Memory B cell (primary cell): Measurements from ENCODE around the gene IL36B.
"Not testable (repeated sequence)": the region's sequence is repeated elsewhere in the genome, so short reads cannot be mapped to it uniquely, and the experiment has no call there.

ENCODE experiments used
- ATAC-seq: fragments of 150-1000 bp; cut with Tn5 transposase; 2 replicates; pipeline ENCODE4 v1.10.0; 2021; ENCODE audit warnings: low read depth, mild to moderate bottlenecking, moderate library complexity
- DNase-seq, 2 donors: peaks; one replicate each; pipeline ENCODE4 v3.0.0; 2022; ENCODE audit warnings: low spot score in 2 of 2
- H3K27ac Mint-ChIP-seq: one replicate; pipeline ENCODE4 v1.8.0; 2022; ENCODE audit warnings: mild to moderate bottlenecking, moderate library complexity, mixed read lengths
- H3K27me3 Mint-ChIP-seq: one replicate; pipeline ENCODE4 v1.8.0; 2022; ENCODE audit warnings: mixed read lengths
- H3K36me3 Mint-ChIP-seq: one replicate; pipeline ENCODE4 v1.8.0; 2022; ENCODE audit warnings: mild to moderate bottlenecking, mixed read lengths
- H3K4me1 Mint-ChIP-seq: one replicate; pipeline ENCODE4 v1.8.0; 2022; ENCODE audit warnings: mixed read lengths
- H3K4me3 Mint-ChIP-seq: one replicate; pipeline ENCODE4 v1.8.0; 2022; ENCODE audit warnings: mild to moderate bottlenecking, moderate library complexity, mixed read lengths
- H3K9me3 Mint-ChIP-seq: one replicate; pipeline ENCODE4 v1.8.0; 2022; ENCODE audit warnings: mixed read lengths

IL36B gene

DNA sequence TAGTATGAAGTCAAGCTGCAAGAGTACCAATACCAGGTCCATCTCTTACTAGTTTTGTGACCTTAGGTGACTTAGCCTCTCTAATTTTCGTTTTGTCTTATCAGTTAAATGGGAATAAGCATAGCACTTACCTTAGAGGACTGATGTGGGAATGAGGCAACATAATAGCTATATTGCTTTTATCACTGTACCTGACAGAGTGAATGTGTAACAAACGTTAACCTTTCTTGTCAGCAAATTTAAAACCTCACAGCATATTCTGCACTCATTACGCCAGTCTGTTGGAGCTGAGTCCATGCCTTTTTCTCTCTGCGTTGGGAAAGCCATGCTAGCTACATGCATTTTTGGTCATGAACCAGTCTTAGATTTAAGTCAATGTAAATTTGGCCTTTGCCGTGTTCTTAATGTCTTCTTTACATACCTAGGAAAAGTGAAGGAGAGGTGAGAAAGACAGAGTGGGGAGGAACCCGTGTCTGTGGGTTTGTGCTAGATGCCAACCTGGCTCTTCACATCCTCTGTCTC is at the start of gene IL36B:
IL36B (minus strand) TSS at position 472 of the 522 bp plus-strand sequence.
- ATAC-seq = no peak
- Mint-ChIP-seq H3K9me3 (peaks cover 20% of the 10 kb centered on the region), H3K36me3 (peaks cover 6% of the 10 kb centered on the region), H3K4me1 (no peaks in the 10 kb centered on the region), H3K27me3 (peaks cover 16% of the 10 kb centered on the region), H3K27ac (no peak within 1 kb of the TSS), H3K4me3 (no peak within 1 kb of the TSS)
- DNase-seq = no peak

- DNase-seq (no peak), ATAC-seq (no peak)
- H3K36me3 Mint-ChIP-seq = peaks cover 2% of the 10 kb centered on the region
- peaks cover 4% of the 10 kb centered on the region for H3K27me3 Mint-ChIP-seq
- no peak overlapping the region for H3K4me3 Mint-ChIP-seq
- peaks cover 10% of the 10 kb centered on the region for H3K4me1 Mint-ChIP-seq
- H3K9me3 Mint-ChIP-seq = peaks cover 5% of the 10 kb centered on the region
- no peak overlapping the region for H3K27ac Mint-ChIP-seq
Observed at GRCh38 chr2:113102133-113102532, 49.5 kb upstream of the IL36B start.

- no peak for ATAC-seq
- peak overlapping the region; percentile 62 for H3K4me3 Mint-ChIP-seq
- H3K9me3 Mint-ChIP-seq = peaks cover 8% of the 10 kb centered on the region
- peaks cover 10% of the 10 kb centered on the region for H3K4me1 Mint-ChIP-seq
- H3K27me3 Mint-ChIP-seq = peaks cover 6% of the 10 kb centered on the region
- no peak overlapping the region for H3K27ac Mint-ChIP-seq
- no peak for DNase-seq
- H3K36me3 Mint-ChIP-seq = peaks cover 4% of the 10 kb centered on the region
Observed at GRCh38 chr2:113098532-113098931, 45.9 kb upstream of the IL36B start.

- Mint-ChIP-seq H3K4me3 (peak overlapping the region; percentile 62), H3K27ac (peak overlapping the region; percentile 2), H3K27me3 (peaks cover 6% of the 10 kb centered on the region), H3K36me3 (peaks cover 4% of the 10 kb centered on the region), H3K4me1 (peaks cover 10% of the 10 kb centered on the region), H3K9me3 (peaks cover 8% of the 10 kb centered on the region)
- DNase-seq (peak in 1 of 2 donors; percentile 9), ATAC-seq (peak; percentile 88)
Observed at GRCh38 chr2:113098041-113098440, 45.4 kb upstream of the IL36B start.

DNA sequence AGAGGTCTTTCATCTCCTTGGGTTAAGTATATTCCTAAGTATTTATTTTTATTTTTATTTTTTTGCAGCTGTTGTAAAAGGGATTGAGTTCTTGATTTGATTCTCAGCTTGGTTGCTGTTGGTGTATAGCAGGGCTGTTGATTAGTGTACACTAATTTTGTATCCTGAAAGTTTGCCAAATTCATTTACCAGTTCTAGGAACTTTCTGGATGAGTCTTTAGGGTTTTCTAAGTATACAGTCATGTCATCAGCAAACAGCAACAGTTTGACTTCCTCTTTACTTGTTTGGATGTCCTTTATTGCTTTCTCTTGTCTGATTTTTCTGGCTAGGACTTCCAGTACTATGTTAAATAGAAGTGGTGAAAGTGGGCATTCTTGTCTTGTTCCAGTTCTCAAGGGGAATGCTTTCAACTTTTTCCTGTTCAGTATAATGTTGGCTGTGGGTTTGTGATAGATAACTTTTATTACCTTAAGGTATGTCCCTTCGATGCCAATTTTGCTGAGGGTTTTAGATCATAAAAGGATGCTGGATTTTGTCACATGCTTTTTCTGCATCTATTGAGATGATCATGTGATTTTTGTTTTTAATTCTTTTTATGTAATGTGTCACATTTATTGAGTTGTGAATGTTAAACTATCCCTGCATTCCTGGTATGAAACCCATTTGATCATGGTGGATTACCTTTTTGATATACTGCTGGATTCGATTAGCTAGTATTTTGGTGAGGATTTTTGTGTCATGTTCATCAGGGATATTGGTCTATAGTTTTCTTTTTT is 44.4 kb upstream of the IL36B start:
- not testable (repeated sequence) for H3K4me1 Mint-ChIP-seq, H3K27ac Mint-ChIP-seq, H3K27me3 Mint-ChIP-seq, DNase-seq, H3K9me3 Mint-ChIP-seq, H3K4me3 Mint-ChIP-seq, ATAC-seq, H3K36me3 Mint-ChIP-seq

DNA sequence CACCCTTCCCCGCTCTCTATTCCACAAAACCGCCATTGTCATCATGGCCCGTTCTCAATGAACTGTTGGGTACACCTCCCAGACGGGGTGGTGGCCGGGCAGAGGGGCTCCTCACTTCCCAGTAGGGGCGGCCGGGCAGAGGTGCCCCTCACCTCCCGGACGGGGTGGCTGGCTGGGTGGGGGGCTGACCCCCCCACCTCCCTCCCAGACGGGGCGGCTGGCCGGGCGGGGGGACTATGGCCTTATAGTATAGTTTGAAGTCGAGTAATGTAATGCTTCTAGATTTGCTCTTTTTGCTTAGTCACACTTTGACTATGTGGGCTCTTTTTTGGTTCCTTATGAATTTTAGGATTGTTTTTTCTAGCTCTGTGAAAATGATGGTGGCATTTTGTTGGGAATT is 43.6 kb upstream of the IL36B start:
- not testable (repeated sequence) for H3K27ac Mint-ChIP-seq, ATAC-seq, H3K36me3 Mint-ChIP-seq, DNase-seq, H3K9me3 Mint-ChIP-seq, H3K4me1 Mint-ChIP-seq, H3K27me3 Mint-ChIP-seq, H3K4me3 Mint-ChIP-seq

DNA sequence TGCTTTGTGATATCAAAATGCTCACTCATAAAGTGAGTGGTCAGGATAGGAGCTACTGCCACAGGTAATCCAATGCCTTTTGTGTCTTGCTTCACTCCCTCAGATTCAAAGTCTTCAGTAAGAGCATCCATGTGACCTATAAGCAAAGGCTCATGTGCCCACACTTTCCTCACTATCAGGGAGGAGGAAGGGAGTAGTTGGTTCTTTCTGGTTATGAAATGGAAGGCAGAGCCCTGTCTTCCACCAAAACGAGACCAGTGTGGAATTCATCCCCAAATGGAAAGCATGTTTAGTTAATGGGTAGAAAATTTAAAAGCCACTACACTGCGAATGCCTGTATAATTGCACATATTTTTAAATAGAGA is 40.9 kb upstream of the IL36B start:
- Mint-ChIP-seq H3K4me1 (peaks cover 10% of the 10 kb centered on the region), H3K36me3 (peaks cover 2% of the 10 kb centered on the region), H3K9me3 (peaks cover 4% of the 10 kb centered on the region), H3K4me3 (no peak overlapping the region), H3K27ac (no peak overlapping the region), H3K27me3 (peaks cover 4% of the 10 kb centered on the region)
- DNase-seq (no peak), ATAC-seq (no peak)

GRCh38 chr2:113092864-113093612 is 40.4 kb upstream of the IL36B start:
- DNase-seq (no peak), ATAC-seq (no peak)
- Mint-ChIP-seq H3K27me3 (peaks cover 4% of the 10 kb centered on the region), H3K36me3 (peaks cover 2% of the 10 kb centered on the region), H3K4me3 (no peak overlapping the region), H3K9me3 (peaks cover 4% of the 10 kb centered on the region), H3K27ac (no peak overlapping the region), H3K4me1 (peaks cover 5% of the 10 kb centered on the region)

- H3K9me3 Mint-ChIP-seq = peaks cover 4% of the 10 kb centered on the region
- no peak overlapping the region for H3K27ac Mint-ChIP-seq
- ATAC-seq (no peak), DNase-seq (no peak)
- H3K4me1 Mint-ChIP-seq = no peaks in the 10 kb centered on the region
- peaks cover 2% of the 10 kb centered on the region for H3K27me3 Mint-ChIP-seq
- peaks cover 2% of the 10 kb centered on the region for H3K36me3 Mint-ChIP-seq
- H3K4me3 Mint-ChIP-seq = no peak overlapping the region
Observed at GRCh38 chr2:113091231-113091896, 38.7 kb upstream of the IL36B start.

- no peak overlapping the region for H3K4me3 Mint-ChIP-seq
- peak; percentile 46 for ATAC-seq
Observed at GRCh38 chr2:113089916-113090315, 37.2 kb upstream of the IL36B start.

DNA sequence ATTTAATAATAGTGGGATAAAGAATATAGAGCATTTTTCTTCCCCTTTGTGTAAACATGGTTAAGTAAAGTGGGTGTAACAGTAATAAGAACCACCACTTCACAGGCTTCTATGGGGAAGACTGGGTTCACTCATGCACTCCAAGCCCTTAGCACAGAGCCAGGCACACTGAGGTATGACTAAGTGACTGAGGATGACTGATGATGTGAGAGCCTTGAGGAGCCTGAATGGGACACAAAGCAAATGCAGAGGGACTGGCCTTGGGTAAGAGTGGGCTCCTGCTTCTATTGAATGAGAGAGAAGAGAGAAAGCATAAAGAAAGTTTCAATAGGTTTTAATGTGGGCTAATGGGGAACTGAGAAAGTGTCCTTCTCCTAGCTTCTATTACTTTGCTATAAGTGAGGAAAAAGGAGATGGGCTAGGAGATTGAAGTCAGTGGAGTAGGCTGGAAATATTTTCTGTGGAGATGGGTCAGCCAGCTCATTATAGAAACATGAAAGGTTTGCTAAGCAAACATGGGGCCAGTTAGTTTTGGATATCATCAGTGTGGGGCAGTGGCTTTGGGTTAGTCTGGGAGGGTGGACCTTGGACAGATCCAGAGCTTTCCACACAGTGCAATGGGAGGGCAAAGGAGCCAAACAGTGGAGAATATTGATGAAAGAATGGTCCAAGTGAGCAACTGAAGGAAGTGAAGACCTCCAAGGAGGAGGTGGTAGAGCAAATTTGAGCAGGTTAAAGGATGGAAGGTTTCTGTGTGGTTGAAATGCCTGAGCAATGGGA is 35.7 kb upstream of the IL36B start:
- peaks cover 6% of the 10 kb centered on the region for H3K27me3 Mint-ChIP-seq
- peaks cover under 1% of the 10 kb centered on the region for H3K4me1 Mint-ChIP-seq
- ATAC-seq (no peak), DNase-seq (no peak)
- no peaks in the 10 kb centered on the region for H3K36me3 Mint-ChIP-seq
- H3K9me3 Mint-ChIP-seq = no peaks in the 10 kb centered on the region
- no peak overlapping the region for H3K4me3 Mint-ChIP-seq
- H3K27ac Mint-ChIP-seq = no peak overlapping the region

More at GRCh38 chr2:113089916-113090315, 37.2 kb upstream of the IL36B start:
- Mint-ChIP-seq H3K27me3 (peaks cover 5% of the 10 kb centered on the region), H3K9me3 (no peaks in the 10 kb centered on the region), H3K36me3 (no peaks in the 10 kb centered on the region), H3K27ac (no peak overlapping the region), H3K4me1 (no peaks in the 10 kb centered on the region)
- no peak for DNase-seq

GRCh38 chr2:113085542-113085941 is 32.9 kb upstream of the IL36B start:
- H3K9me3 Mint-ChIP-seq = no peaks in the 10 kb centered on the region
- no peak overlapping the region for H3K27ac Mint-ChIP-seq
- H3K4me1 Mint-ChIP-seq = peaks cover 3% of the 10 kb centered on the region
- ATAC-seq (no peak), DNase-seq (no peak)
- H3K36me3 Mint-ChIP-seq = no peaks in the 10 kb centered on the region
- no peak overlapping the region for H3K4me3 Mint-ChIP-seq
- H3K27me3 Mint-ChIP-seq = peaks cover 18% of the 10 kb centered on the region

DNA sequence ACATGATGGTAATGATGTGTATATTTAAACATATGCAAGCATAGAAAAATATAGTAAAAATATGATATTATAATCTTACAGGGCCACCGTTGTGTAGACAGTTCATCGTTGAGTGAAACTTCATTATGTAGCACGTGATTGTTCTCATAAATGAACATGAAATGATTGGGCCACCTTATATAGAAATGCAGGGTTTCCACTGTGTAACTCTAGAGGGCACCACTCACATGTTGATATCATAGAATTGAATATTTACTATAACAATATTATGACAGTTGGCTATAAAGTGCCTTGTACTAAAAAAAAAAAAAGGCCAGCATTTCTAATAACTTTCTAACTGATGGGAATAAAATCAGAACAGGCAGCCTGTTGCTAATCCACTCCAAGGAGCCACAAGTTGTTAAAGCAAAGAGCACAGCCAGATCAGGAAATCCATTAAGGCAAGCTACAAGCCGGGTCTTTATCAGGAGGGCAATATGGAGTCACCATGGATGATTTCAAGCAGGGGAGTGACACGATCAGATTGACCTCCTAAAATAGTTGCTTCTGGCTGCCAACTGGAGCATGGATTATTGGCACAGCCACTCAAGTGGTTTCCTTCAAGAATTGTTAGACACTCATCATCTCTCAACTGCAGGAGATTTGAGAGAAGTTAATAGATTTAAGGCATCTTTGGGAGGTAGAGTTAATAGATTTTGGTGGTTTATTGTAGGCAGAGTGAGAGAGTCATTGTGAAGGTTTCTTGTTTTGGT is 31.8 kb upstream of the IL36B start:
- no peaks in the 10 kb centered on the region for H3K9me3 Mint-ChIP-seq

More for the DNA sequence above, 31.8 kb upstream of the IL36B start:
- no peak overlapping the region for H3K27ac Mint-ChIP-seq
- H3K27me3 Mint-ChIP-seq = peaks cover 20% of the 10 kb centered on the region
- no peak overlapping the region for H3K4me3 Mint-ChIP-seq
- no peaks in the 10 kb centered on the region for H3K36me3 Mint-ChIP-seq
- ATAC-seq = peak; percentile 59
- H3K4me1 Mint-ChIP-seq = peaks cover 3% of the 10 kb centered on the region
- DNase-seq = no peak
